SK-N-MC (cell line): ENCODE measurements around the gene R3HDML.

Experiments used
- EZH2 ChIP-seq: fragments of 200-600 bp; sonication (generic); IDR thresholded peaks from one replicate; pipeline ENCODE4 v1.6.1; 2017; ENCODE audit warnings: antibody characterized with exemption
- FOXP2 ChIP-seq: optimal IDR thresholded peaks from 2 replicates; pipeline ENCODE3; 2011; ENCODE audit warnings: mild to moderate bottlenecking, moderate library complexity; ENCODE audit not compliant: insufficient read depth; ENCODE audit errors: extremely low read length, control extremely low read depth
- POLR2AphosphoS5 ChIP-seq: IDR thresholded peaks from 2 replicates; pipeline ENCODE4 v1.6.1; 2012; ENCODE audit warnings: mild to moderate bottlenecking, low read depth, low read length, borderline replicate concordance

GRCh38 chr20:44336086-44336485 lies 757 bp upstream of the R3HDML start:
- no peak for TF ChIP-seq EZH2
- TF ChIP-seq POLR2AphosphoS5 = no peak
- no peak for TF ChIP-seq FOXP2
